ENCODE data around the gene FARS2.

DNA sequence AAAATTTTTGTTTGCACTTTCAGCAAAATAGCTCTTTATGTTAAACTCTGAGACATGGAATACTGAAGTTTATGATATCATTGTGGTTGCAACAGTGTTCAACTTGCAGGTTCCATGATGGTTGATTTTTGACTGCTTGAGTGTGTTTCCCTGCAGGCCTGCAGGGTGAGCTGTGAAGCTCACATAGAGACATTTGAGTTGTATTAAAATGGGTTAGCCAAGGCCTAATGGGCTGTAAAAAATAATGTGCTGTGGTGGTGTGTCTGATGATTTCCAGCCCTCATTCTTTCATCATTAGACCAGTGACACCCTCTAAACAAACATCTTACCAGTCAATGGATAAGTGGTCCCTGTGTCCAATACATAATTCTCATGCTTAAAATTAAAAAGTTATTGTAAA is 321.4 kb downstream of the FARS2 start:
- TF ChIP-seq CTCF (IDR thresholded peaks at IDR 0.05): no peak
- no peak for TF ChIP-seq EP300 (IDR thresholded peaks at IDR 0.05)
- TF ChIP-seq POLR2A (IDR thresholded peaks at IDR 0.05): no peak
